ENCODE measurements around the gene MOGAT1.

The MOGAT1 gene

DNA sequence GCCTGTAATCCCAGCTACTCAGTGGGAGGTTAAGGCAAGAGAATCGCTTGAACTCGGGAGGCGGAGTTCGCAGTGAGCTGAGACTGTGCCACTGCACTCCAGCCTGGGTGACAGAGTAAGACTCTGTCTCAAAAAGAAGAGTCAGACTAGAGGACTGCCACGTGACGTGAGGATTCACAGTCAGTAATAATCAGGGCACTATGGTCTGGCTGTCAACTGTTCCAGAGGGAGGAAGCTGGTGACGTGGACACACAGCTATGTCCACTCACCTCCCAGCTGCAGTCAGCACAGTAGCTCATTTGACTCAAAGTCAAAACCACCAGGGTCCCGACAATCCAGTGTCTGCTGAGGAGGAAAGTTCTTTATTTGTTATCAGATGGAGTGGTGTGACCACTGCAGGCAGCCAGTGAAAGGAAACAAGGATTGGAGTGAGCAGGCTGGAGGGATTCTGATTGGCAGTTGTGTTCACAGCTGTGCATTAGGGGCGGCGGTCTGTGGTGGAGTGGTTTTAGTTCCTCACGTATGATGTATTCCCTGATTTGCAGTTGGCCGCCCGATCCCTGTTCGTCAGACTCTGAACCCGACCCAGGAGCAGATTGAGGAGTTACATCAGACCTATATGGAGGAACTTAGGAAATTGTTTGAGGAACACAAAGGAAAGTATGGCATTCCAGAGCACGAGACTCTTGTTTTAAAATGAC lies 37.9 kb downstream of the MOGAT1 start (continued):
- TF ChIP-seq ZEB2 (tag by site-specific recombination; IDR thresholded peaks at IDR 0.05) (peak; percentile 56; the same call in 1 of the 2 replicates), ZNF354C (tag by site-specific recombination; IDR thresholded peaks at IDR 0.05; ENCODE audit: borderline replicate concordance, low read depth) (no peak), ZFHX2 (tag by site-specific recombination; conservative IDR thresholded peaks at IDR 0.05) (no peak), FEZF1 (tag by site-specific recombination; IDR thresholded peaks at IDR 0.05) (no peak; the same call in 1 of the 2 replicates), GLIS1 (tag by site-specific recombination; IDR thresholded peaks at IDR 0.05) (peak; percentile 64; the same call in 1 of the 2 replicates), OSR2 (tag by site-specific recombination; IDR thresholded peaks at IDR 0.05) (peak; percentile 83), TRIM28 (IDR thresholded peaks at IDR 0.05; ENCODE audit: borderline replicate concordance, low read length) (peak; percentile 90), EGR2 (tag by site-specific recombination; IDR thresholded peaks at IDR 0.05; ENCODE audit: low read depth) (no peak), ZNF600 (tag by site-specific recombination; IDR thresholded peaks at IDR 0.05) (peak; percentile 94), ZBTB17 (tag by site-specific recombination; IDR thresholded peaks at IDR 0.05) (peak; percentile 97), PRDM2 (tag by site-specific recombination; IDR thresholded peaks at IDR 0.05; ENCODE audit: borderline replicate concordance) (no peak), ZIC2 (tag by site-specific recombination; IDR thresholded peaks at IDR 0.05) (peak; percentile 55; the same call in 1 of the 2 replicates), ZBTB20 (tag by site-specific recombination; IDR thresholded peaks at IDR 0.05) (peak; percentile 28; the same call in 1 of the 2 replicates), ZNF449 (tag by site-specific recombination; IDR thresholded peaks at IDR 0.05) (peak; percentile 40; the same call in 1 of the 2 replicates), ZNF501 (tag by site-specific recombination; IDR thresholded peaks at IDR 0.05) (peak; percentile 22; the same call in 1 of the 2 replicates), PRDM1 (tag by site-specific recombination; IDR thresholded peaks at IDR 0.05) (peak; percentile 67), WT1 (tag by site-specific recombination; IDR thresholded peaks at IDR 0.05) (peak; percentile 33; the same call in 1 of the 2 replicates), ZNF140 (tag by site-specific recombination; IDR thresholded peaks at IDR 0.05) (no peak), YY1 (tag by site-specific recombination; IDR thresholded peaks at IDR 0.05) (no peak), ZNF660 (tag by site-specific recombination; IDR thresholded peaks at IDR 0.05) (peak; percentile 44; the same call in 1 of the 2 replicates), ZNF423 (tag by site-specific recombination; IDR thresholded peaks at IDR 0.05) (no peak), KLF10 (tag by site-specific recombination; IDR thresholded peaks at IDR 0.05) (peak; percentile 56; the same call in 1 of the 2 replicates), ZNF341 (tag by site-specific recombination; IDR thresholded peaks at IDR 0.05; ENCODE audit: low read depth) (0 out of 2 replicates have a peak, but pooled peaks have one; percentile 30), ZNF292 (tag by site-specific recombination; IDR thresholded peaks at IDR 0.05; ENCODE audit: borderline replicate concordance, low read depth) (no peak), ZNF335 (tag by site-specific recombination; conservative IDR thresholded peaks at IDR 0.05) (peak; percentile 51), ZNF121 (tag by site-specific recombination; IDR thresholded peaks at IDR 0.05) (no peak)
- TF ChIP-seq, protein P1, sequence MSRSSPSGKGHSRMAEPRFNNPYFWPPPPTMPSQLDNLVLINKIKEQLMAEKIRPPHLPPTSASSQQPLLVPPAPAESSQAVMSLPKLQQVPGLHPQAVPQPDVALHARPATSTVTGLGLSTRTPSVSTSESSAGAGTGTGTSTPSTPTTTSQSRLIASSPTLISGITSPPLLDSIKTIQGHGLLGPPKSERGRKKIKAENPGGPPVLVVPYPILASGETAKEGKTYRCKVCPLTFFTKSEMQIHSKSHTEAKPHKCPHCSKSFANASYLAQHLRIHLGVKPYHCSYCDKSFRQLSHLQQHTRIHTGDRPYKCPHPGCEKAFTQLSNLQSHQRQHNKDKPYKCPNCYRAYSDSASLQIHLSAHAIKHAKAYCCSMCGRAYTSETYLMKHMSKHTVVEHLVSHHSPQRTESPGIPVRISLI (tag by site-specific recombination; IDR thresholded peaks at IDR 0.05), result no peak
- TF ChIP-seq, protein P2, sequence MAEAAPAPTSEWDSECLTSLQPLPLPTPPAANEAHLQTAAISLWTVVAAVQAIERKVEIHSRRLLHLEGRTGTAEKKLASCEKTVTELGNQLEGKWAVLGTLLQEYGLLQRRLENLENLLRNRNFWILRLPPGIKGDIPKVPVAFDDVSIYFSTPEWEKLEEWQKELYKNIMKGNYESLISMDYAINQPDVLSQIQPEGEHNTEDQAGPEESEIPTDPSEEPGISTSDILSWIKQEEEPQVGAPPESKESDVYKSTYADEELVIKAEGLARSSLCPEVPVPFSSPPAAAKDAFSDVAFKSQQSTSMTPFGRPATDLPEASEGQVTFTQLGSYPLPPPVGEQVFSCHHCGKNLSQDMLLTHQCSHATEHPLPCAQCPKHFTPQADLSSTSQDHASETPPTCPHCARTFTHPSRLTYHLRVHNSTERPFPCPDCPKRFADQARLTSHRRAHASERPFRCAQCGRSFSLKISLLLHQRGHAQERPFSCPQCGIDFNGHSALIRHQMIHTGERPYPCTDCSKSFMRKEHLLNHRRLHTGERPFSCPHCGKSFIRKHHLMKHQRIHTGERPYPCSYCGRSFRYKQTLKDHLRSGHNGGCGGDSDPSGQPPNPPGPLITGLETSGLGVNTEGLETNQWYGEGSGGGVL (tag by site-specific recombination; IDR thresholded peaks at IDR 0.05), result no peak
- TF ChIP-seq, protein P3, sequence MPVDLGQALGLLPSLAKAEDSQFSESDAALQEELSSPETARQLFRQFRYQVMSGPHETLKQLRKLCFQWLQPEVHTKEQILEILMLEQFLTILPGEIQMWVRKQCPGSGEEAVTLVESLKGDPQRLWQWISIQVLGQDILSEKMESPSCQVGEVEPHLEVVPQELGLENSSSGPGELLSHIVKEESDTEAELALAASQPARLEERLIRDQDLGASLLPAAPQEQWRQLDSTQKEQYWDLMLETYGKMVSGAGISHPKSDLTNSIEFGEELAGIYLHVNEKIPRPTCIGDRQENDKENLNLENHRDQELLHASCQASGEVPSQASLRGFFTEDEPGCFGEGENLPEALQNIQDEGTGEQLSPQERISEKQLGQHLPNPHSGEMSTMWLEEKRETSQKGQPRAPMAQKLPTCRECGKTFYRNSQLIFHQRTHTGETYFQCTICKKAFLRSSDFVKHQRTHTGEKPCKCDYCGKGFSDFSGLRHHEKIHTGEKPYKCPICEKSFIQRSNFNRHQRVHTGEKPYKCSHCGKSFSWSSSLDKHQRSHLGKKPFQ (tag by site-specific recombination; IDR thresholded peaks at IDR 0.05), result peak; percentile 85

Data from HEK293 (cell line).